ENCODE measurements around the gene BUD13. TPM values are rescaled to one million over a fixed set of nuclear protein-coding genes. Genes with fewer than 3 reads are reported as not detected.

The BUD13 gene
- total and polyA plus RNA-seq, 9 of the 15 experiments (the other 6 are each of a cell fraction or from before 2014, with no cell fraction given) = 9.5 to 34.1 (median 27.1) TPM

DNA sequence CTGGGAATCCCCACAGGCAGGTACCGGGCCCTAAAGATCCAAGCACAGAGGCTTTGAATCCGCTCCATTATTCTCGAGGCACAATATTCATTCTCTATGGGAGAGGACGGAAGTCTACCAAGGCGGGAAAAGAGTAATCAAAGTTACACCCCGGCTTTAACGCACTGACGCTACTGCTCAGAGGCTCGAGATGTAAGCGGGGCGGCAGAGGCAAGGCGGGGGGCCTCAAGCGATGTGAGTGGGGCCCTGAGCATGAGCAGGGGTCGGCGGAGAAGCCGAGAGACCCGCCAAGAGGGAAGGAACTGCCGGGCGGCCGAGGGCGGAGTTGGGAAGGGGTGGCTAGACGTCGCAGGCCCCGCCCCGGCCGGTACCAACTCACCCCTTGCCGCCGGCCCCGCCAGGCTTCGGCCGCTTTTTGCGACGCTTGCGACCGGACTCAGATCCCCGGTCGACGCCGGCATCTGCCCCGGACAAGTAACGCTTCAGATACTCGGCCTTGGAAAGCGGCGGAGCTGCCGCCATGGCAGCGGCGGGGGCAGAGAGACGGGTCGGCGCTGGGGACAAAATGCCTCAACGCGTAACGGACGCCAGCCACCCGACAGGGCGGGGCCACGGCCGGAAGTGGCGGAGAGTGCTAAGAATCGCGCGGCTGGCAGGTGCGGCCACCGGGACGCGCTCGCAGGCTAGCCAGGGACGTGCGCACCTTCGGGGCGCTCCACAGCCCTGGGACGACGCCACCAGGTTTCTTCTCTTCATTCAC, at the start of gene BUD13 (continued):
- TF ChIP-seq ZNF140 (CRISPR knock-in tag; IDR thresholded peaks at IDR 0.05) (no peak), ESRRB (CRISPR knock-in tag; IDR thresholded peaks at IDR 0.05; ENCODE audit: borderline replicate concordance) (no peak), GATAD2B (IDR thresholded peaks at IDR 0.05; ENCODE audit: borderline replicate concordance) (no peak), POLR2AphosphoS5 (IDR thresholded peaks at IDR 0.05; ENCODE audit: control insufficient read depth, insufficient read depth, low read depth, low read length) (peak; percentile 69), CEBPG (CRISPR knock-in tag; IDR thresholded peaks at IDR 0.05) (no peak), CEBPG (tag; conservative IDR thresholded peaks at IDR 0.05 in 1 of 2, IDR thresholded peaks at IDR 0.05 in 1 of 2) (no peak), POLR2H (tag; IDR thresholded peaks at IDR 0.05; ENCODE audit: low read depth) (peak; percentile 65), TAF7 (tag; IDR thresholded peaks at IDR 0.05) (peak; percentile 78), FOXM1 (IDR thresholded peaks at IDR 0.05; ENCODE audit: low read depth) (no peak), FOXM1 (CRISPR knock-in tag; IDR thresholded peaks at IDR 0.05; ENCODE audit: low read depth) (0 out of 2 replicates have a peak, but pooled peaks have one; percentile 53), KAT7 (CRISPR knock-in tag; IDR thresholded peaks at IDR 0.05; ENCODE audit: borderline replicate concordance) (peak; percentile 36; the same call in 1 of the 2 replicates), HMGN3 (IDR thresholded peaks at IDR 0.05; ENCODE audit: borderline replicate concordance, extremely low read depth, insufficient read length, low read depth, low read length) (no peak), NCOA6 (IDR thresholded peaks at IDR 0.05) (no peak), TAL1 (IDR thresholded peaks at IDR 0.05) (no peak), MCM5 (IDR thresholded peaks at IDR 0.05; ENCODE audit: low read depth) (no peak), TBL1XR1 (IDR thresholded peaks at IDR 0.05; ENCODE audit: low read length in 2 of 2) (no peak), SIX5 (IDR thresholded peaks at IDR 0.05; ENCODE audit: borderline replicate concordance in 1 of 2, insufficient read depth in 1 of 2, low read depth in 1 of 2, low read length in 2 of 2) (peak in 1 of 2 experiments; percentile 9; a peak in 1 of 4 replicates), ZEB2 (IDR thresholded peaks at IDR 0.05) (no peak)
- TF ChIP-seq, protein P1, sequence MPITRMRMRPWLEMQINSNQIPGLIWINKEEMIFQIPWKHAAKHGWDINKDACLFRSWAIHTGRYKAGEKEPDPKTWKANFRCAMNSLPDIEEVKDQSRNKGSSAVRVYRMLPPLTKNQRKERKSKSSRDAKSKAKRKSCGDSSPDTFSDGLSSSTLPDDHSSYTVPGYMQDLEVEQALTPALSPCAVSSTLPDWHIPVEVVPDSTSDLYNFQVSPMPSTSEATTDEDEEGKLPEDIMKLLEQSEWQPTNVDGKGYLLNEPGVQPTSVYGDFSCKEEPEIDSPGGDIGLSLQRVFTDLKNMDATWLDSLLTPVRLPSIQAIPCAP (CRISPR knock-in tag; IDR thresholded peaks at IDR 0.05; ENCODE audit: borderline replicate concordance) = no peak
- TF ChIP-seq, protein P2, sequence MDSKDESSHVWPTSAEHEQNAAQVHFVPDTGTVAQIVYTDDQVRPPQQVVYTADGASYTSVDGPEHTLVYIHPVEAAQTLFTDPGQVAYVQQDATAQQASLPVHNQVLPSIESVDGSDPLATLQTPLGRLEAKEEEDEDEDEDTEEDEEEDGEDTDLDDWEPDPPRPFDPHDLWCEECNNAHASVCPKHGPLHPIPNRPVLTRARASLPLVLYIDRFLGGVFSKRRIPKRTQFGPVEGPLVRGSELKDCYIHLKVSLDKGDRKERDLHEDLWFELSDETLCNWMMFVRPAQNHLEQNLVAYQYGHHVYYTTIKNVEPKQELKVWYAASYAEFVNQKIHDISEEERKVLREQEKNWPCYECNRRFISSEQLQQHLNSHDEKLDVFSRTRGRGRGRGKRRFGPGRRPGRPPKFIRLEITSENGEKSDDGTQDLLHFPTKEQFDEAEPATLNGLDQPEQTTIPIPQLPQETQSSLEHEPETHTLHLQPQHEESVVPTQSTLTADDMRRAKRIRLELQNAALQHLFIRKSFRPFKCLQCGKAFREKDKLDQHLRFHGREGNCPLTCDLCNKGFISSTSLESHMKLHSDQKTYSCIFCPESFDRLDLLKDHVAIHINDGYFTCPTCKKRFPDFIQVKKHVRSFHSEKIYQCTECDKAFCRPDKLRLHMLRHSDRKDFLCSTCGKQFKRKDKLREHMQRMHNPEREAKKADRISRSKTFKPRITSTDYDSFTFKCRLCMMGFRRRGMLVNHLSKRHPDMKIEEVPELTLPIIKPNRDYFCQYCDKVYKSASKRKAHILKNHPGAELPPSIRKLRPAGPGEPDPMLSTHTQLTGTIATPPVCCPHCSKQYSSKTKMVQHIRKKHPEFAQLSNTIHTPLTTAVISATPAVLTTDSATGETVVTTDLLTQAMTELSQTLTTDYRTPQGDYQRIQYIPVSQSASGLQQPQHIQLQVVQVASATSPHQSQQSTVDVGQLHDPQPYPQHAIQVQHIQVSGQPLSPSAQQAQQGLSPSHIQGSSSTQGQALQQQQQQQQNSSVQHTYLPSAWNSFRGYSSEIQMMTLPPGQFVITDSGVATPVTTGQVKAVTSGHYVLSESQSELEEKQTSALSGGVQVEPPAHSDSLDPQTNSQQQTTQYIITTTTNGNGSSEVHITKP (IDR thresholded peaks at IDR 0.05; ENCODE audit: partially characterized antibody) = peak; percentile 97
